ENCODE measurements around the gene DLG5.

Gene DLG5

GRCh38 chr10:77865580-77866324, 60.8 kb downstream of the DLG5 start:
- DNase-seq, result no peak

GRCh38 chr10:77864151-77864851, 62.3 kb downstream of the DLG5 start:
- DNase-seq, result no peak

GRCh38 chr10:77863446-77863845, 63.1 kb downstream of the DLG5 start:
- DNase-seq, result no peak

GRCh38 chr10:77862595-77862994, 64.0 kb downstream of the DLG5 start:
- no peak for DNase-seq

- DNase-seq, result no peak
These were observed 65.2 kb downstream of the DLG5 start for GRCh38 chr10:77861366-77861765.

- no peak for DNase-seq
These were observed 66.7 kb downstream of the DLG5 start for GRCh38 chr10:77859865-77860282.

GRCh38 chr10:77859200-77859864, 67.2 kb downstream of the DLG5 start:
- no peak for DNase-seq

- no peak for DNase-seq
These were observed 69.3 kb downstream of the DLG5 start for GRCh38 chr10:77857272-77857671.

- no peak for DNase-seq
These were observed 70.0 kb downstream of the DLG5 start for GRCh38 chr10:77856566-77856965.

GRCh38 chr10:77855404-77856155, 71.0 kb downstream of the DLG5 start:
- DNase-seq, result no peak

GRCh38 chr10:77854115-77854514, 72.4 kb downstream of the DLG5 start:
- DNase-seq, result no peak

- DNase-seq, result no peak
These were observed 73.3 kb downstream of the DLG5 start for GRCh38 chr10:77853256-77853655.

GRCh38 chr10:77850620-77851231, 75.8 kb downstream of the DLG5 start:
- no peak for DNase-seq

- DNase-seq, result no peak
These were observed 77.4 kb downstream of the DLG5 start for GRCh38 chr10:77849039-77849664.

- peak; percentile 3 to 23 for DNase-seq
These were observed 79.7 kb downstream of the DLG5 start for GRCh38 chr10:77846718-77847311.

- DNase-seq, result no peak
These were observed 81.1 kb downstream of the DLG5 start for GRCh38 chr10:77845451-77845850.

GRCh38 chr10:77844713-77845445, 81.7 kb downstream of the DLG5 start:
- DNase-seq, result no peak

GRCh38 chr10:77844177-77844576, 82.4 kb downstream of the DLG5 start:
- no peak for DNase-seq

- DNase-seq, result no peak
These were observed 83.3 kb downstream of the DLG5 start for GRCh38 chr10:77843264-77843663.

GRCh38 chr10:77842652-77843212, 83.8 kb downstream of the DLG5 start:
- no peak for DNase-seq

Measured in bone marrow (tissue), 2 donors.